ENCODE results near the gene DEAF1.

Gene DEAF1

GRCh38 chr11:614623-615503 is 80.2 kb downstream of the DEAF1 start:
- no peak for DNase-seq (ENCODE audit: extremely low read depth in 1 of 2, low read depth in 1 of 2)

- no peak for DNase-seq (ENCODE audit: extremely low read depth in 1 of 2, low read depth in 1 of 2)
Measured at GRCh38 chr11:614021-614622, 80.9 kb downstream of the DEAF1 start.

GRCh38 chr11:613369-613968 is 81.6 kb downstream of the DEAF1 start:
- peak; percentile 60 to 66 for DNase-seq (ENCODE audit: extremely low read depth in 1 of 2, low read depth in 1 of 2)

GRCh38 chr11:612961-613300 is 82.1 kb downstream of the DEAF1 start:
- DNase-seq (ENCODE audit: extremely low read depth in 1 of 2, low read depth in 1 of 2) = no peak

GRCh38 chr11:612201-612960 is 82.6 kb downstream of the DEAF1 start:
- DNase-seq (ENCODE audit: extremely low read depth in 1 of 2, low read depth in 1 of 2) = no peak

- no peak for DNase-seq (ENCODE audit: extremely low read depth in 1 of 2, low read depth in 1 of 2)
Measured at GRCh38 chr11:611001-611996, 83.7 kb downstream of the DEAF1 start.

- DNase-seq (ENCODE audit: extremely low read depth in 1 of 2, low read depth in 1 of 2) = no peak
Measured at GRCh38 chr11:610146-610801, 84.7 kb downstream of the DEAF1 start.

- DNase-seq (ENCODE audit: extremely low read depth in 1 of 2, low read depth in 1 of 2) = no peak
Measured at GRCh38 chr11:609341-609811, 85.6 kb downstream of the DEAF1 start.

- DNase-seq (ENCODE audit: extremely low read depth in 1 of 2, low read depth in 1 of 2) = no peak
Measured at GRCh38 chr11:608791-609251, 86.2 kb downstream of the DEAF1 start.

- no peak for DNase-seq (ENCODE audit: extremely low read depth in 1 of 2, low read depth in 1 of 2)
Measured at GRCh38 chr11:607971-608659, 86.9 kb downstream of the DEAF1 start.

- DNase-seq (ENCODE audit: extremely low read depth in 1 of 2, low read depth in 1 of 2) = no peak
Measured at GRCh38 chr11:607020-607780, 87.8 kb downstream of the DEAF1 start.

- DNase-seq (ENCODE audit: extremely low read depth in 1 of 2, low read depth in 1 of 2) = no peak
Measured at GRCh38 chr11:606245-606644, 88.8 kb downstream of the DEAF1 start.

- no peak for DNase-seq (ENCODE audit: extremely low read depth in 1 of 2, low read depth in 1 of 2)
Measured at GRCh38 chr11:605286-606129, 89.5 kb downstream of the DEAF1 start.

- DNase-seq (ENCODE audit: extremely low read depth in 1 of 2, low read depth in 1 of 2) = no peak
Measured at GRCh38 chr11:603154-603553, 91.9 kb downstream of the DEAF1 start.

GRCh38 chr11:601573-602245 is 93.3 kb downstream of the DEAF1 start:
- no peak for DNase-seq (ENCODE audit: extremely low read depth in 1 of 2, low read depth in 1 of 2)

- no peak for DNase-seq (ENCODE audit: extremely low read depth in 1 of 2, low read depth in 1 of 2)
Measured at GRCh38 chr11:598005-598680, 96.9 kb downstream of the DEAF1 start.
